HTERT RPE-1 (cell line): ENCODE results near the gene TFPT.

ENCODE experiments used
- in situ Hi-C: fragments of 300-500 bp; cut with MboI; formaldehyde crosslinking; loops from 4 replicates; pipeline ENCODE4 v1.14.3; 2020; ENCODE audit warnings: low sequenced_read_pairs

Gene TFPT

DNA sequence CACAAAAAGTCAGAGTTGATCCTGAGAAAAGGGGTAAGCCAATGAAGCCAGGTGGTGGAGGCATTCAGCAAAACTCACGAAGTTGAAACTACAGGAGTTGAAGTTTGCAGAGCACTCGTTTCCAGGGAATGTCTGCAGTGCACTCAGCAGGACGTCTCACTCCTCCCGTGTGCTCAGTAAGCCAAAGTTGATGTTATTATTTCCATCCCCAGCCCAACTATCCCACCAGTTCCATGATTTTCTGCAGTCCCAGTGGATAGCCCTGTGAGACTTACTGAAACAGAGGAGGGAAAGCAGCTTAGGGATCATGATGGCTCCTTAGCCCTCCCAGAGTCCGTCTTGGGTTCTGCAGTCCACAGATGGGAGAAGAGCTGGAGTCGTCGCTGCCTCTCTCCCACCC is 34.4 kb downstream of the TFPT start, which contains the start of gene TARM1:
TARM1 (minus strand) TSS at position 334 of the 400 bp plus-strand sequence; CDS start at position 309, 25 bp downstream.
- in situ Hi-C loops: no loop called here

- in situ Hi-C loops: no loop called here
Measured at GRCh38 chr19:54077334-54077733, 38.1 kb downstream of the TFPT start.

DNA sequence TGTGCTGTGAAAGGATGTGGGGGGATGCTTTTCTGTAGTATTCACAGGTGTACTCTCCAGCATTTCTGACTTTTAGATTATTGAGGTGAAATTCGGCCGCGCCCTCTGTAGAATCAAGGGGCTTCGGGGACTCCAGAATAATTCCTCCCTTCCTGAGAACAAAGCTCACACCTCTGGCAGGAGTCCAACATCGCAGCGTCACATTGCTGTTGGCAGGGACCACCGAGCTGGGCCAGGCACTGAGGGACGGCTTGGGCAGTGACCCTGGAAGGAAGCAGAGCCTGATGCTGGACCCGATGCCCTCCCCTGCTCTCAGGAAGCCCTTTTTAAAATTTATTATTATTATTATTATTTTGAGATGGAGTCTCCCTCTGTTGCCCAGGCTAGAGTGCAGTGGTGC is 40.6 kb downstream of the TFPT start:
- in situ Hi-C loops: no loop called here

GRCh38 chr19:54073829-54074228 is 41.6 kb downstream of the TFPT start:
- in situ Hi-C loops: no loop called here

- in situ Hi-C loops: no loop called here
Measured at GRCh38 chr19:54069470-54069869, 46.0 kb downstream of the TFPT start.

GRCh38 chr19:54063350-54064116 is 51.9 kb downstream of the TFPT start, which contains the start of gene VSTM1:
TSS of gene VSTM1 (minus strand) at chr19:54063897. CDS start at chr19:54063777, 120 bp downstream.
- in situ Hi-C loops: no loop called here

GRCh38 chr19:54062643-54063042 is 52.8 kb downstream of the TFPT start:
- in situ Hi-C loops: no loop called here
